ENCODE results near the gene MROH2A.

The MROH2A gene

GRCh38 chr2:233837694-233838229 lies 59.6 kb downstream of the MROH2A start:
- DNase-seq (ENCODE audit: low read depth): no peak
- no peak overlapping the region for H3K4me3 ChIP-seq (ENCODE audit: low read depth, low read length)
- TF ChIP-seq CTCF (IDR thresholded peaks at IDR 0.05; ENCODE audit: control insufficient read depth, extremely low read depth, insufficient read depth): no peak

- H3K4me3 ChIP-seq (ENCODE audit: low read depth, low read length): no peak overlapping the region
- DNase-seq (ENCODE audit: low read depth): no peak
- TF ChIP-seq CTCF (IDR thresholded peaks at IDR 0.05; ENCODE audit: control insufficient read depth, extremely low read depth, insufficient read depth): no peak
Observed at GRCh38 chr2:233838251-233838650, 60.1 kb downstream of the MROH2A start.

DNA sequence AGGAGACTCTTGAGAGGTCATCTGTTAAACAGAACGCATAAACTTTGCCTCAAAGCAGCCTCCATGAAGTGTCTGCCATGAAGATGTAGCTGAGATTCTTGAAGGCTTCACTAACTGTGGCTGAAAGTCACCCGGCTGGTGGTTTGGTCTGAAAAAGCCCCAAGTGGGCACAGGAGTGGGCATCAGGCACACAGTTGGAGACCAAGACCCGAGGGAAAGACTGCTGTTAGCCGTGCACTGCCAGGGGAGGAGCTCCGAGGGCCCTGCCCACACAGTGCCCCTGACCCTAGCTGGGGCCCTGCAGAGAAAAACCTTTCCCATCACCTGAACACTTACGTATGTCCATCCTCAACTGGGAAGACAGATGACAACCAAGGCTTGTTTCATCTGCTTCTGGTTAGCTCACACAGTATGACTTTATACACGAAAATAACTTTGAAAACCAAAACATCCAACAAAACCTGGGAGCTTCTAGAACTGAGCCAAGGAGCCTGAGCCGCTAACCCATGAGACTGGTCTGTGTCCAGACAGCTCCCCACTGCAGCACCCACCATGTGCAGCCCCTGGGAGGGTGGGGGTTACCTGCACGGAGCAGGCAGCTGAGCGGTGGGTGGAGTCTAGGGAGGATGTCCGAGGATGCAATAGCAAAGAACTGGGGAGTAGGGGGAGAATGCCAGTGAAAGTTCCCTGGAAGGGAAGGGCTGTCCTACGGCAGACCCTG lies 60.8 kb downstream of the MROH2A start:
- DNase-seq (ENCODE audit: low read depth): no peak
- H3K4me3 ChIP-seq (ENCODE audit: low read depth, low read length): no peak overlapping the region

GRCh38 chr2:233839447-233839820 lies 61.3 kb downstream of the MROH2A start:
- DNase-seq (ENCODE audit: low read depth): no peak
- no peak for TF ChIP-seq CTCF (IDR thresholded peaks at IDR 0.05; ENCODE audit: control insufficient read depth, extremely low read depth, insufficient read depth)
- no peak overlapping the region for H3K4me3 ChIP-seq (ENCODE audit: low read depth, low read length)

More for the DNA sequence above, 60.8 kb downstream of the MROH2A start:
- no peak for TF ChIP-seq CTCF (IDR thresholded peaks at IDR 0.05; ENCODE audit: control insufficient read depth, extremely low read depth, insufficient read depth)

- H3K4me3 ChIP-seq (ENCODE audit: low read depth, low read length): no peak overlapping the region
- DNase-seq (ENCODE audit: low read depth): no peak
- no peak for TF ChIP-seq CTCF (IDR thresholded peaks at IDR 0.05; ENCODE audit: control insufficient read depth, extremely low read depth, insufficient read depth)
Observed at GRCh38 chr2:233840520-233840919, 62.4 kb downstream of the MROH2A start.

GRCh38 chr2:233841183-233841582 lies 63.1 kb downstream of the MROH2A start:
- no peak for TF ChIP-seq CTCF (IDR thresholded peaks at IDR 0.05; ENCODE audit: control insufficient read depth, extremely low read depth, insufficient read depth)
- no peak for DNase-seq (ENCODE audit: low read depth)
- no peak overlapping the region for H3K4me3 ChIP-seq (ENCODE audit: low read depth, low read length)

Measured in LNCaP clone FGC (cell line).